Measurements from ENCODE around the gene CLDN7. TPM values are rescaled to one million over a fixed set of nuclear protein-coding genes. Genes with fewer than 3 reads are reported as not detected.

Gene CLDN7
- total RNA-seq, 1 experiment from 2014 or later = 286 TPM

DNA sequence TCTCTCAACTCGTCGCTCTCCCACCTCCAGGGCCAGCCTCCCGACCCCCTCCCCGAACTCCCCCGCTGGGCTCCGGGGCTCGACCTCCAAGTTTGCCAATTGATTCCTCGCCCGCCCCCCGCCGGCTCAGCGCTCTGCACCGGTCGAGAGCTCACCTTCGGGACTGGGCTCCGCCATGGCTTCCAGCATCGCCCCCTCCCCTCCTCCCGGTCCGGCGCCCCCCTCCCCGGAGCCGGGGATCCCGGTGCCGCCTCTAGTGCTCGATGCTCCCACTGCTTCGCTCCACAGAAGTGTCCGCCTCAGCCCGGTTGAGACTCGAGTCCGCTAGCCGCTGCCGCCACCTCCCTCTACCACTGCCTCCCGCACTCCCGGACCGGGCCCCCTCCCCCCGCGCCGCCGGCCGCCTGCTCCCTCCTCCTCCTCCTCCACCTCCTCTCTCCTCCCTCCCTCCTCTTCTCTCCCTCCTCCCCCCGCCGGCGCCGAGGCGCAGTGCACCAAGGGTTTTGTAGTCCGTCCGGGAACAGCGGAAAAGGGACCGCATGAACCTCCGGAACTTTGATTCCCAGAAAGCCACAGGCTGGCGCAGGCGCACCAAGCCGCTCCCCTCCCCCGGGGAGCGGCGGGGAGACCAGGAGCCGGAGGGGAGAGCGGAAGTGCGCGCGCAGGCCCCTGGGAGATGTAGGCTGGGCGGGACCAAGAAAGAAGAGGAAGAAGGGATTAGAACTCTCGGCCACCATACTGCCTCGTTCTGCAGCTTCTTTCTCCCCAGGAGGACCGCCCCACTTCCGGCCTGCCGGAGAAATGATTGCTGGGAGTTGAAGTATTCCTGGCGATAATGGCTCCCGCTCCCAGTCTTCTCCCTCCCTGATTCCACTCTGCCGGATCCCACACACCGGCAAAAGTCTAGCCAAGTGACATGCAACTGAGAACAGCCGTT lies 22.9 kb downstream of the CLDN7 start, which contains the start of gene PHF23:
Gene PHF23, minus strand, starts transcription at position 367 of the 937 bp plus-strand sequence. Its CDS starts 178 bp downstream, at position 189.
- peak within 1 kb of the TSS; percentile 82 for H3K4me2 ChIP-seq (ENCODE audit: low read length)
- H4K20me1 ChIP-seq (ENCODE audit: insufficient read depth) = no peaks in the 10 kb centered on the region
- H3K4me1 ChIP-seq (ENCODE audit: control insufficient read depth in 1 of 2, insufficient read depth in 2 of 2, low read length in 2 of 2) = peaks cover 37 to 64% of the 10 kb centered on the region in 2 experiments
- peak within 1 kb of the TSS; percentile 97 to 99 for H3K4me3 ChIP-seq (replicated peaks in 1 of 2; ENCODE audit: low read depth in 1 of 2, low read length in 2 of 2)
- H3K27me3 ChIP-seq (ENCODE audit: insufficient read depth, low read length) = no peaks in the 10 kb centered on the region
- peak within 1 kb of the TSS; percentile 100 for H3K9ac ChIP-seq (ENCODE audit: low read length)
- peak within 1 kb of the TSS; percentile 92 for H3K27ac ChIP-seq (ENCODE audit: low read depth, low read length)
- intact Hi-C loops (cut with micrococcal nuclease) = no loop called here
- no TSS peak for BruUV-seq (replicated peaks)
- DNase-seq (ENCODE audit: low read depth, low spot score) (peak; percentile 99), ATAC-seq (peak; percentile 61)
- CTCF ChIA-PET = interaction anchor here (2.3 to 3.0 kb wide), 2 partner anchors 19 to 57 kb away, joined by 5 to 16 read pairs; partner anchors contain the start of genes ACADVL and DLG4
- H3K9me2 ChIP-seq (ENCODE audit: insufficient read depth) = no peaks in the 10 kb centered on the region
- no peaks in the 10 kb centered on the region for H3K9me3 ChIP-seq (ENCODE audit: control insufficient read depth in 1 of 2, insufficient read depth in 1 of 2, low read depth in 1 of 2, low read length in 2 of 2)
- POLR2A ChIA-PET = interaction anchor here (0.9 to 1.3 kb wide), 5 partner anchors 19 to 447 kb away, joined by 3 to 4 read pairs (median 3); partner anchors contain the start of genes ACADVL and DLG4
- peaks cover 24 to 40% of the 10 kb centered on the region in 2 experiments for H3K36me3 ChIP-seq (ENCODE audit: control insufficient read depth in 1 of 2, insufficient read depth in 2 of 2, low read length in 2 of 2)
- RAD21 ChIA-PET (ENCODE audit: low non-redundant PET in 1 of 2, low total read pairs in 2 of 2, uncharacterized antibody in 2 of 2, unreplicated experiment in 2 of 2) = no interaction called here
- H2AFZ ChIP-seq (ENCODE audit: low read depth, low read length, poor library complexity, severe bottlenecking) = no peak within 1 kb of the TSS
- TF ChIP-seq SRF (IDR thresholded peaks at IDR 0.05; ENCODE audit: low read depth) (no peak), CEBPB (IDR thresholded peaks at IDR 0.05; ENCODE audit: low read depth) (no peak), ELF1 (IDR thresholded peaks at IDR 0.05; ENCODE audit: borderline replicate concordance, low read depth) (peak; percentile 94; the same call in 1 of the 2 replicates), EZH2phosphoT487 (IDR thresholded peaks at IDR 0.05; ENCODE audit: borderline replicate concordance) (no peak), RAD21 (IDR thresholded peaks at IDR 0.05; ENCODE audit: low read depth) (no peak), TCF7L2 (IDR thresholded peaks at IDR 0.05; ENCODE audit: borderline replicate concordance, extremely low read depth, insufficient read depth, insufficient read length) (peak; percentile 84), SP1 (IDR thresholded peaks at IDR 0.05; ENCODE audit: low read depth) (peak; percentile 85), ZFX (IDR thresholded peaks at IDR 0.05) (no peak; the same call in 1 of the 2 replicates), SIN3A (IDR thresholded peaks at IDR 0.05; ENCODE audit: low read depth) (no peak; the same call in 1 of the 2 replicates), ZNF274 (IDR thresholded peaks at IDR 0.05; ENCODE audit: low read depth, low read length) (no peak), FOSL1 (IDR thresholded peaks at IDR 0.05; ENCODE audit: low read depth) (no peak), JUND (IDR thresholded peaks at IDR 0.05) (no peak), POLR2A (IDR thresholded peaks at IDR 0.05; ENCODE audit: borderline replicate concordance, extremely low read depth, insufficient read depth, insufficient read length) (no peak), YY1 (IDR thresholded peaks at IDR 0.05; ENCODE audit: extremely low read depth, insufficient replicate concordance, low read depth, low read length) (peak; percentile 86), POLR2AphosphoS5 (IDR thresholded peaks at IDR 0.05; ENCODE audit: low read depth, low read length) (0 out of 2 replicates have a peak, but pooled peaks have one; percentile 26), CBX3 (IDR thresholded peaks at IDR 0.05; ENCODE audit: low read depth) (no peak), EZH2 (IDR thresholded peaks at IDR 0.05) (no peak)
- TF ChIP-seq, protein P1, sequence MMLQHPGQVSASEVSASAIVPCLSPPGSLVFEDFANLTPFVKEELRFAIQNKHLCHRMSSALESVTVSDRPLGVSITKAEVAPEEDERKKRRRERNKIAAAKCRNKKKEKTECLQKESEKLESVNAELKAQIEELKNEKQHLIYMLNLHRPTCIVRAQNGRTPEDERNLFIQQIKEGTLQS (IDR thresholded peaks at IDR 0.05) = no peak
- TF ChIP-seq, protein P2, sequence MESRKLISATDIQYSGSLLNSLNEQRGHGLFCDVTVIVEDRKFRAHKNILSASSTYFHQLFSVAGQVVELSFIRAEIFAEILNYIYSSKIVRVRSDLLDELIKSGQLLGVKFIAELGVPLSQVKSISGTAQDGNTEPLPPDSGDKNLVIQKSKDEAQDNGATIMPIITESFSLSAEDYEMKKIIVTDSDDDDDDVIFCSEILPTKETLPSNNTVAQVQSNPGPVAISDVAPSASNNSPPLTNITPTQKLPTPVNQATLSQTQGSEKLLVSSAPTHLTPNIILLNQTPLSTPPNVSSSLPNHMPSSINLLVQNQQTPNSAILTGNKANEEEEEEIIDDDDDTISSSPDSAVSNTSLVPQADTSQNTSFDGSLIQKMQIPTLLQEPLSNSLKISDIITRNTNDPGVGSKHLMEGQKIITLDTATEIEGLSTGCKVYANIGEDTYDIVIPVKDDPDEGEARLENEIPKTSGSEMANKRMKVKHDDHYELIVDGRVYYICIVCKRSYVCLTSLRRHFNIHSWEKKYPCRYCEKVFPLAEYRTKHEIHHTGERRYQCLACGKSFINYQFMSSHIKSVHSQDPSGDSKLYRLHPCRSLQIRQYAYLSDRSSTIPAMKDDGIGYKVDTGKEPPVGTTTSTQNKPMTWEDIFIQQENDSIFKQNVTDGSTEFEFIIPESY (IDR thresholded peaks at IDR 0.05; ENCODE audit: extremely low read depth, insufficient replicate concordance, low read length) = peak; percentile 77
- TF ChIP-seq, protein P3, sequence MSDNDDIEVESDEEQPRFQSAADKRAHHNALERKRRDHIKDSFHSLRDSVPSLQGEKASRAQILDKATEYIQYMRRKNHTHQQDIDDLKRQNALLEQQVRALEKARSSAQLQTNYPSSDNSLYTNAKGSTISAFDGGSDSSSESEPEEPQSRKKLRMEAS (IDR thresholded peaks at IDR 0.05) = no peak; the same call in 1 of the 2 replicates
- peaks cover 59% of the 10 kb centered on the region for H3K79me2 ChIP-seq (ENCODE audit: insufficient read depth, low read length)

Data from HCT116 (cell line).